Dendritic cell treated with granulocyte-macrophage colony-stimulating factor and Interleukin-4, amounts not matched to agents 40 ng/mL and 50 ng/mL, for 4 days (primary cell): Measurements from ENCODE around the gene OR2H2.
A peak's percentile ranks its signal among the peaks of the same experiment; 100 is the strongest.

Experiments
- H3K27ac Mint-ChIP-seq: one replicate; pipeline ENCODE4 v1.8.0; 2022; ENCODE audit warnings: mild to moderate bottlenecking, mixed read lengths
- H3K27me3 Mint-ChIP-seq: one replicate; pipeline ENCODE4 v1.8.0; 2022; ENCODE audit warnings: mild to moderate bottlenecking, mixed read lengths
- H3K36me3 Mint-ChIP-seq: one replicate; pipeline ENCODE4 v1.8.0; 2022; ENCODE audit warnings: low read depth, mixed read lengths
- H3K4me1 Mint-ChIP-seq: one replicate; pipeline ENCODE4 v1.8.0; 2022; ENCODE audit warnings: low read depth, mixed read lengths
- H3K4me3 Mint-ChIP-seq: one replicate; pipeline ENCODE4 v1.8.0; 2022; ENCODE audit warnings: mild to moderate bottlenecking, moderate library complexity, mixed read lengths
- H3K9me3 Mint-ChIP-seq: one replicate; pipeline ENCODE4 v1.8.0; 2022; ENCODE audit warnings: mixed read lengths
- intact Hi-C: fragments of 100-400 bp; cut with micrococcal nuclease; formaldehyde crosslinking; loops from one replicate; pipeline ENCODE4 v1.15.0; 2022

The OR2H2 gene

GRCh38 chr6:29629571-29629970 lies 44.6 kb downstream of the OR2H2 start:
- peaks cover 61% of the 10 kb centered on the region for H3K27me3 Mint-ChIP-seq
- H3K9me3 Mint-ChIP-seq = no peaks in the 10 kb centered on the region
- H3K4me3 Mint-ChIP-seq = no peak overlapping the region
- H3K36me3 Mint-ChIP-seq = peaks cover 31% of the 10 kb centered on the region
- H3K27ac Mint-ChIP-seq = no peak overlapping the region
- peaks cover 68% of the 10 kb centered on the region for H3K4me1 Mint-ChIP-seq
- intact Hi-C loops = no loop called here

DNA sequence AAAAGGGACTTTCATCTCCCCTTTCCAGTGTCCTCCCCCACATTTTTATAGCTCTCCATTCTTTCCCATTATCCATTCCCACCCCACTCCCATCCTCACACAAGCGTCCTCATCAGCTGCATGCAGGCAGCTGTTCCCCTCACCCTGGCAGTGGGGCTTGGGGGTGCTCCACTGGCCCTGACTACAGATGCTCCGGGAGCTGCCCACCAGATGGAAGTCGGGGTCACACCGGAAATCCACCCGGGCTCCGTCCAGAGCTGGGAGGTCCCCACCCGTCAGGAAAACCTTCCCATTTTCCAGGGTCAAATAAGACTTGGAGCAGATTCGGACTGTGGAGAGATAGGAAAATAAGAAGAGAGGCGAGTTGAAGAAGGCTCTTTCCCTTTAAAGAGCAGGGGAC lies 45.4 kb downstream of the OR2H2 start:
- peaks cover 62% of the 10 kb centered on the region for H3K4me1 Mint-ChIP-seq
- intact Hi-C loops = no loop called here
- no peak overlapping the region for H3K27ac Mint-ChIP-seq
- no peaks in the 10 kb centered on the region for H3K9me3 Mint-ChIP-seq
- peaks cover 56% of the 10 kb centered on the region for H3K27me3 Mint-ChIP-seq
- H3K4me3 Mint-ChIP-seq = no peak overlapping the region
- peaks cover 31% of the 10 kb centered on the region for H3K36me3 Mint-ChIP-seq

GRCh38 chr6:29631209-29631810 lies 46.4 kb downstream of the OR2H2 start:
- H3K4me3 Mint-ChIP-seq = peak overlapping the region; percentile 86
- peaks cover 54% of the 10 kb centered on the region for H3K27me3 Mint-ChIP-seq
- H3K9me3 Mint-ChIP-seq = no peaks in the 10 kb centered on the region
- peaks cover 31% of the 10 kb centered on the region for H3K36me3 Mint-ChIP-seq
- intact Hi-C loops = no loop called here
- H3K4me1 Mint-ChIP-seq = peaks cover 57% of the 10 kb centered on the region
- peak overlapping the region; percentile 55 for H3K27ac Mint-ChIP-seq

DNA sequence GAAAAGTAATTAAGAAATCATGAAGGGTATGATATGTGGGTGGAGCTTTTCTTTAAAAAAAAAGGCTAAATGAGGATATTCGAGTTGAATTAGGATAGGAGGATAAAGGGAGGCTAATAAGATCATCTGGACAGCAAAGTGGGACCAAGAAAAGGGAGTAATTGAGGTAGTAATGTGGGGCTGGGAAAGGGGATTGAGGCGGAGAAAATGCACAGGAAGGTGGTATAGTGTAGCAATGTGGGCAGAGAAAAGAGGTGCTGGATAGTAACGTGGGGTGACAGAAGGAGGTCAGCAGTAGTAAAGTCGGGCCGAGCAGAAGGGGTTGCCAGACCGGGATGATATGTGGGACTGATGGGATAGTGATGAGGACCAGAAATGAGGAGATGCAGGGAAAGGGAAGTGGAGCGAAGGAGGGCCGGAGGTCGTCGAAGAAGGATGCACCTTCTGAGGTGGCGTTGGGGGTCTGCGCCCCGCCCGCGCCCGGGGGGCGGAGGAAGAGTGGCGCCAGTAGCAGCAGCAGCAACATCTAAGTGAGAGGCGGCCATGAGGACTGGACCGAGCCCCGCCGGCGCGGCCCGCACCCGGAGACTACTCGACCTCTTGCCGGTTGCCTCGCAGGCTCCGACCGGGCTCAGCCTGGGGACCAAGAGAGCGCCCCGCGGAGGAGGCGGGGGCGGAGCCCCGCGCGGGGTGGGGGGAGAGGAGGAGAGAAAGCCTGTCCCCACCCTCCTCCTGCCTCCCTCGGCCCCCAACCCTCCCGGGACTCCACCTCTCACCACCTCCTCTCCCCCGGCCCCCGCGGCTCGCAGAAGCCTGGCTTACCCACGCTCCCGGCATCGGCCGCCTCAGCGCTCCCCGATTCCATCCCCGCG lies 47.2 kb downstream of the OR2H2 start:
- intact Hi-C loops = loop anchor here (2.0 kb wide), 1 partner anchor 17 kb away; no protein-coding TSS in a partner anchor
- Mint-ChIP-seq H3K9me3 (no peaks in the 10 kb centered on the region), H3K27me3 (peaks cover 47% of the 10 kb centered on the region)

GRCh38 chr6:29632789-29633533 lies 48.0 kb downstream of the OR2H2 start, which contains the start of gene GABBR1:
TSS of gene GABBR1 (minus strand) at chr6:29633183. CDS start at chr6:29632385, 798 bp downstream.
- peaks cover 31% of the 10 kb centered on the region for H3K36me3 Mint-ChIP-seq
- peaks cover 43% of the 10 kb centered on the region for H3K27me3 Mint-ChIP-seq
- H3K4me1 Mint-ChIP-seq = peaks cover 62% of the 10 kb centered on the region
- peak within 1 kb of the TSS; percentile 86 for H3K27ac Mint-ChIP-seq
- H3K9me3 Mint-ChIP-seq = no peaks in the 10 kb centered on the region
- H3K4me3 Mint-ChIP-seq = peak within 1 kb of the TSS; percentile 86
- intact Hi-C loops = loop anchor here (2.0 kb wide), 1 partner anchor 16 kb away; no protein-coding TSS in a partner anchor

More for the DNA sequence above, 47.2 kb downstream of the OR2H2 start:
- Mint-ChIP-seq H3K36me3 (peaks cover 31% of the 10 kb centered on the region), H3K4me3 (peak overlapping the region; percentile 86), H3K4me1 (peaks cover 61% of the 10 kb centered on the region), H3K27ac (peak overlapping the region; percentile 55)

- intact Hi-C loops = loop anchor here (2.0 kb wide), 1 partner anchor 15 kb away; no protein-coding TSS in a partner anchor
- peaks cover 31% of the 10 kb centered on the region for H3K36me3 Mint-ChIP-seq
- H3K4me1 Mint-ChIP-seq = peaks cover 57% of the 10 kb centered on the region
- H3K9me3 Mint-ChIP-seq = no peaks in the 10 kb centered on the region
- H3K27ac Mint-ChIP-seq = peak overlapping the region; percentile 86
- H3K4me3 Mint-ChIP-seq = peak overlapping the region; percentile 86
- H3K27me3 Mint-ChIP-seq = peaks cover 39% of the 10 kb centered on the region
These were observed 48.6 kb downstream of the OR2H2 start for GRCh38 chr6:29633534-29633905.

GRCh38 chr6:29637247-29637646 lies 52.3 kb downstream of the OR2H2 start:
- Mint-ChIP-seq H3K4me3 (no peak overlapping the region), H3K27me3 (peaks cover 5% of the 10 kb centered on the region), H3K9me3 (no peaks in the 10 kb centered on the region), H3K4me1 (peaks cover 32% of the 10 kb centered on the region), H3K27ac (no peak overlapping the region), H3K36me3 (peaks cover 6% of the 10 kb centered on the region)
- intact Hi-C loops = no loop called here
